Right lobe of liver (tissue), 6 donors: Measurements from ENCODE around the gene SPDYE8. TPM values are rescaled to one million over a fixed set of nuclear protein-coding genes. Genes with fewer than 3 reads are reported as not detected.
"Not testable (repeated sequence)": the region's sequence is repeated elsewhere in the genome, so short reads cannot be mapped to it uniquely, and the experiment has no call there.

ENCODE experiments used
- ATAC-seq, 4 donors: fragments of 200-7000 bp; cut with Tn5 transposase; one replicate each; pipeline ENCODE4 v1.9.1; 2020; ENCODE audit warnings: mild to moderate bottlenecking in 4 of 4, moderate library complexity in 4 of 4
- DNase-seq, 3 donors: peaks; one replicate each; pipeline ENCODE4 v3.0.0-alpha.2; 2020
- H3K27ac ChIP-seq, 3 donors: fragments of 200-600 bp; one replicate each; pipeline ENCODE4 v1.8.0; 2022
- H3K27me3 ChIP-seq, 2 donors: fragments of 200-600 bp; one replicate each; pipeline ENCODE4 v1.8.0; 2022
- H3K36me3 ChIP-seq, 4 donors: fragments of 200-600 bp; sonication (generic) in 1 of 4; one replicate each; pipeline versions ENCODE4 v1.5.1 to v1.8.0; 2017 to 2022; ENCODE audit warnings: control low read depth in 1 of 4
- H3K4me1 ChIP-seq, 4 donors: fragments of 200-600 bp; sonication (generic) in 1 of 4; one replicate each; pipeline versions ENCODE4 v1.5.1 to v1.8.0; 2017 to 2022; ENCODE audit warnings: control low read depth in 1 of 4
- H3K4me3 ChIP-seq, 3 donors: fragments of 200-600 bp; one replicate each; pipeline ENCODE4 v1.8.0; 2022
- H3K9me3 ChIP-seq, 4 donors: fragments of 200-600 bp; sonication (generic) in 1 of 4; one replicate each; pipeline versions ENCODE4 v1.5.1 to v1.8.0; 2017 to 2022; ENCODE audit warnings: control low read depth in 1 of 4
- POLR2A ChIP-seq: fragments of 450-650 bp; IDR thresholded peaks from one replicate; pipeline ENCODE4 v1.6.1; 2017; ENCODE audit warnings: antibody characterized with exemption, mild to moderate bottlenecking
- WGBS: methylation state at CpG from one replicate; pipeline ENCODE4 v1.1.6; 2018; ENCODE audit warnings: low coverage, low lambda C conversion rate; ENCODE audit not compliant: insufficient coverage; ENCODE audit errors: missing lambda C conversion rate; 5-methylcytosine and 5-hydroxymethylcytosine counted together
- intact Hi-C, 2 donors: fragments of 100-400 bp; cut with DNase I; formaldehyde crosslinking; loops; one replicate each; pipeline versions ENCODE4 v1.11.2 to v1.14.1; 2022
- long read RNA-seq: library from polyadenylated mRNA; unstranded; transcript quantifications from one replicate; pipeline ENCODE4 v2.0.0, GENCODE V29; 2019
- total RNA-seq, 6 experiments: library from RNA; depleted of rRNA in 2 of 6; stranded (reverse); fragments of >200 nt in 2 of 6; fragmentation: NEBNext Ultra II Directional in 3 of 6; extraction: Animal tissue kit (Norgen Biotek cat#: 25700) in 3 of 6; gene quantifications; one replicate each; pipeline versions ENCODE4 v1.1.0 to v1.2.4, GENCODE V29; 2016 to 2023
- donor health status: DM: no; HTN: yes; CAD: no.
- donor health status: DM: no; HTN: no; CAD: no.
- donor health status: DM: no; HTN: no; CAD: no.
- donor health status: DM: no; HTN: yes; CAD: no.
- donor health status: DM: no; HTN: yes; CAD: no.

SPDYE8 gene, protein sequence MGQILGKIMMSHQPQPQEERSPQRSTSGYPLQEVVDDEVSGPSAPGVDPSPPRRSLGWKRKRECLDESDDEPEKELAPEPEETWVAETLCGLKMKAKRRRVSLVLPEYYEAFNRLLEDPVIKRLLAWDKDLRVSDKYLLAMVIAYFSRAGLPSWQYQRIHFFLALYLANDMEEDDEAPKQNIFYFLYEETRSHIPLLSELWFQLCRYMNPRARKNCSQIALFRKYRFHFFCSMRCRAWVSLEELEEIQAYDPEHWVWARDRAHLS
- total RNA-seq, result not detected
- long read RNA-seq, result 0 reads

- H3K4me1 ChIP-seq, result not testable (repeated sequence)
Measured at GRCh38 chr7:73029666-73030065, at the start of gene SPDYE8. TSS of gene SPDYE8 (minus strand) at chr7:73029766. CDS start at chr7:73027966, 1,800 bp downstream.

DNA sequence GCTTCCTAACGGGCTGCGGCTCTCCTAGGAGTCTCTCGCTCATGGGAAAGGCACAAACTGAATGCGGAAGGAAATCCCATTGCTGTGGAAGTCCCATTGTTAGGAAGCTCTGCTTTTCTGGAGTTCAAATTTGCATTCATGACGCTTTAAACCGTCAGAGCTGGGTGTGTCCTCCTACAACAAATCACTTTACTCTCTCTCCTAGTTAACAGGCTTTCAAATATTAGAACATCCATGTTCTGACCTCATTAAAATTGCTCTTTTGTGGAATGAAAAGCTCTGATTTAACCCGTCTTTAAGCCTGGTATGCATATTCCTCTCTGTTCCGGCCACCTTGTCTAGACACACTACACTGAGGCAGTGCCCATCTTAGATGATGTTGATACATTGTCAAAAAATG lies 28.2 kb upstream of the SPDYE8 start, which contains the start of gene SPDYE11:
Gene SPDYE11 (minus strand): TSS at position 101 of the 400 bp plus-strand sequence. CDS start 1,800 bp downstream, outside the sequence.
- intact Hi-C loops, H3K4me1 ChIP-seq, ATAC-seq, DNase-seq, H3K27me3 ChIP-seq, H3K9me3 ChIP-seq, H3K27ac ChIP-seq, H3K36me3 ChIP-seq, H3K4me3 ChIP-seq: not testable (repeated sequence)
- no CpG with 5 or more reads among the region's 8 CpGs for WGBS

More at GRCh38 chr7:73029666-73030065, at the start of gene SPDYE8:
- H3K9me3 ChIP-seq, H3K27me3 ChIP-seq, H3K27ac ChIP-seq, ATAC-seq, H3K4me3 ChIP-seq, H3K36me3 ChIP-seq, DNase-seq, intact Hi-C loops: not testable (repeated sequence)
- WGBS, result no CpG with 5 or more reads among the region's 8 CpGs

DNA sequence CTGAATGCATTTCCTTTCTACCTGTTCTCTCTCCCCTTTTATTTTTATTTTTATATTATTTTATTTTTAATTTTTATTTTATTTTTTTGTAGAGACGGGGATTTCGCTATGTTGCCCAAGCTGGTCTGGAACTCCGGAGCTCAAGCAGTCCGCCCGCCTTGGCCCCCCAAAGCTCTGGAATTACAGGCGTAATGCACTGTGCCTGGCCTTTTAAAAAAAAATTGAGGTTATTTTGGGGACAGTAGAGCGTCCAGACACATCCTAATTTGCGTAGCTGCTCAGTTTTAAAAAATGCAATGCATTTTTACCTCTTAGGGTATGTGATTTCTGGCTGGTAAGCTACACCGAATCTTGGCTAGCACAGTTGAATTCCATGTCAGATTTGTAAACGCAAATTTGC lies 23.1 kb downstream of the SPDYE8 start:
- ATAC-seq, H3K9me3 ChIP-seq, H3K36me3 ChIP-seq, H3K27ac ChIP-seq, H3K27me3 ChIP-seq, intact Hi-C loops, H3K4me1 ChIP-seq: not testable (repeated sequence)
- peak overlapping the region in 2 of 3 donors; percentile 41 to 57 for H3K4me3 ChIP-seq
- DNase-seq, result peak; percentile 19 to 40 (median 22)
- 11% methylated on average over 10 of the region's 10 CpGs for WGBS

DNA sequence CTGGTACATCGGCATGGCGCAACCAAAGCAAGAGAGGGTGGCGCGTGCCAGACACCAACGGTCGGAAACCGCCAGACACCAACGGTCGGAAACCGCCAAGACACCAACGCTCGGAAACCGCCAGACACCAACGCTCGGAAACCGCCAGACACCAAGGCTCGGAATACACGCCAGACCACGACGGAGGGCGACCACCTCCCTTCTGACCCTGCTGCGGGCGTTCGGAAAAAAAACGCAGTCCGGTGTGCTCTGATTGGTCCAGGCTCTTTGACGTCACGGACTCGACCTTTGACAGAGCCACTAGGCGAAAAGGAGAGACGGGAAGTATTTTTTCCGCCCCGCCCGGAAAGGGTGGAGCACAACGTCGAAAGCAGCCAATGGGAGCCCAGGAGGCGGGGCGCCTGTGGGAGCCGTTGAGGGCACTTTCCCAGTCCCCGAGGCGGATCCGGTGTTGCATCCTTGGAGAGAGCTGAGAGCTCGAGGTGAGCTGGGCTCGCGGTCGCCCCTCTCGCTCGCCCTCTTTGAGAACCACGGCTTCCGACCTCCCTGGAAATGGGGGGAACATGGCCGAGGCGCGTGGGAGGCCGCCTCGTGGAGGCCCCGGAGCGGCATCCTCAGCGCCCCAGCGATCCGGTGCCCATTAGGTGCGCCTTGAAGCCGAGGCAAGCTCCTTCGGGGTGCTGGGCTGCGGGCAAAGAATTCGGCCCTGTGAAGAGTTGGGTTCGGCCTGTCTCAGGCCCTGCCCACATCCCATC lies 23.7 kb downstream of the SPDYE8 start:
- DNase-seq (peak; percentile 82 to 93 (median 89)), ATAC-seq (peak; percentile 89 to 95 (median 92))
- H3K4me1 ChIP-seq, H3K27me3 ChIP-seq, intact Hi-C loops, H3K9me3 ChIP-seq, H3K36me3 ChIP-seq: not testable (repeated sequence)
- WGBS, result 0% methylated on average over 22 of the region's 66 CpGs
- TF ChIP-seq POLR2A, result peak; percentile 88
- peak overlapping the region; percentile 57 to 62 (median 60) for H3K4me3 ChIP-seq
- H3K27ac ChIP-seq, result peak overlapping the region; percentile 62 to 82 (median 74)

GRCh38 chr7:73005356-73005692 lies 24.2 kb downstream of the SPDYE8 start:
- DNase-seq, result peak; percentile 77 to 88 (median 84)
- H3K27ac ChIP-seq, result peak overlapping the region; percentile 62 to 82 (median 74)
- ATAC-seq, result peak; percentile 94 to 98 (median 94)

GRCh38 chr7:72997887-72998468 lies 31.6 kb downstream of the SPDYE8 start:
- H3K36me3 ChIP-seq, H3K27me3 ChIP-seq, H3K27ac ChIP-seq, H3K4me1 ChIP-seq, DNase-seq, H3K9me3 ChIP-seq, H3K4me3 ChIP-seq, intact Hi-C loops: not testable (repeated sequence)
- WGBS, result no CpG with 5 or more reads among the region's 11 CpGs
- peak in 2 of 4 donors; percentile 17 to 33 for ATAC-seq

More at GRCh38 chr7:73005356-73005692, 24.2 kb downstream of the SPDYE8 start:
- intact Hi-C loops, H3K27me3 ChIP-seq, H3K4me1 ChIP-seq, H3K36me3 ChIP-seq, H3K9me3 ChIP-seq: not testable (repeated sequence)
- H3K4me3 ChIP-seq, result peak overlapping the region; percentile 57 to 62 (median 60)
- WGBS, result 0% methylated on average over 8 of the region's 30 CpGs

DNA sequence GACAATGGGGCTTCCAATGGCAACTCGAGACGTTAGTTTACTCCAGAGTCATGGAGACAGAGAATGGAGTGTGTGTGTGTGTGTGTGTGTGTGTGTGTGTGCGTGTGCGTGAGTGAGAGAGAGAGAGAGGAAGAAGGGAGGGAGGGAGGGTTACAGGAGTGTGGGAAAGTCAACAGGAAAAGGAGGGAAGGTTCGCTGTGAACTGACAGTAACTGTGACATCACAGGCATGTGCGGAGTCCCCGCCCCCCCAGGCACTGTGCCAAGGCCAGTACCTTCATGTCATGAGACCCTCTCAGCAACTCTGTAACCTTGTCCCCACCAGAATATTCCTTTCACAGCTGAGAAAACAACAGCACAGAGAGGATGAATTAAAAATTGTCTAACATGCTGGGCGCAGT lies 32.1 kb downstream of the SPDYE8 start:
- H3K4me1 ChIP-seq, DNase-seq, H3K9me3 ChIP-seq, H3K27ac ChIP-seq, H3K4me3 ChIP-seq, H3K27me3 ChIP-seq, H3K36me3 ChIP-seq, intact Hi-C loops: not testable (repeated sequence)
- 51% methylated on average over 2 of the region's 8 CpGs for WGBS
- peak; percentile 53 to 73 (median 58) for ATAC-seq

- H3K4me3 ChIP-seq, H3K27ac ChIP-seq, H3K36me3 ChIP-seq, H3K4me1 ChIP-seq, H3K27me3 ChIP-seq, intact Hi-C loops, ATAC-seq, DNase-seq, H3K9me3 ChIP-seq: not testable (repeated sequence)
- WGBS, result 94% methylated on average over 6 of the region's 8 CpGs
Measured at GRCh38 chr7:72995484-72995883, 34.1 kb downstream of the SPDYE8 start.

DNA sequence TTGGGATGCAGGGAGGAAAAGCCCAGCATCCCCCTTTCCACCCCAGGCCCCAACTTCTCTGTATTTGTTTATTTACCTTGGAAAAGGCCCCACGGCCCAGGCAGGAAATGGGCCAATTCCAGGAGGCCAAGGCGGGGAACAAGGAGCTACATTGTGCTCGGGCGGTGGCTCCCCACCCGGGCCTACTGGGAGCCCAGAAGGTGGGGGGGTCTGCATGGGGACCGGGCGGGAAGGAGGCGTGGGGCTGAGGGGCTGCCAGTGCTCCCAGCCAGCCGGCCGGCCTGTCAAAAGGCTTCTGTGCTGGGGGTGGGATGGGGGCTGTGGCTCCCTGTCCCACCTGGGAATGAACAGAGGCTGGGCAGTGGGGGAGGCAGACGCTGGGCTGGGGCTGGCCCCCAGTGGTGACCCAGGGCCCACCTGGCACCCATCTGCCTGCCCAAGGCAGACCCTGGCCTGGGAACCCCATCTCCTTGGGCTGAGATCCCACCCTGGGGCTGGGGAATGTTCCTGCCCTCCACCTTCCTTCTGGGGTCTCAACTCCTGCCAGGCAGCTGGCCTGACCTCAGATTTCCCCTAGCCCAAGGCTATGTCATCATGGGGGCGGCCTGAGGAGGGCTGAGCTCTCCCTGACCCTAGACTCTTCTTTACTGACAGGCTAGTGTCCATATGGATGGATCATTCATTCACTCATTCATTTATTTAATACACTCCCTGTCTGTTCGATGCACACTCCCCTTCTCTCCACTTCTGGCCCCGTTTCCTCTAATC lies 39.2 kb downstream of the SPDYE8 start:
- DNase-seq (peak in 2 of 3 donors; percentile 13 to 44), ATAC-seq (peak; percentile 27 to 70 (median 68))
- WGBS, result no CpG with 5 or more reads among the region's 14 CpGs
- H3K36me3 ChIP-seq, H3K4me1 ChIP-seq, H3K4me3 ChIP-seq, H3K27ac ChIP-seq, H3K27me3 ChIP-seq, H3K9me3 ChIP-seq, intact Hi-C loops: not testable (repeated sequence)

- 86% methylated on average over 4 of the region's 11 CpGs for WGBS
- intact Hi-C loops, ATAC-seq: not testable (repeated sequence)
Measured at GRCh38 chr7:72982084-72982483, 47.5 kb downstream of the SPDYE8 start.

More at GRCh38 chr7:72982084-72982483, 47.5 kb downstream of the SPDYE8 start:
- DNase-seq, H3K27ac ChIP-seq, H3K9me3 ChIP-seq, H3K27me3 ChIP-seq, H3K36me3 ChIP-seq, H3K4me3 ChIP-seq, H3K4me1 ChIP-seq: not testable (repeated sequence)
